SK-N-MC (cell line): ENCODE data around the gene HDLBP.

ENCODE experiments used
- EZH2 ChIP-seq: fragments of 200-600 bp; sonication (generic); IDR thresholded peaks from one replicate; pipeline ENCODE4 v1.6.1; 2017; ENCODE audit warnings: antibody characterized with exemption
- FOXP2 ChIP-seq: optimal IDR thresholded peaks from 2 replicates; pipeline ENCODE3; 2011; ENCODE audit warnings: mild to moderate bottlenecking, moderate library complexity; ENCODE audit not compliant: insufficient read depth; ENCODE audit errors: extremely low read length, control extremely low read depth
- POLR2AphosphoS5 ChIP-seq: IDR thresholded peaks from 2 replicates; pipeline ENCODE4 v1.6.1; 2012; ENCODE audit warnings: mild to moderate bottlenecking, low read depth, low read length, borderline replicate concordance

- TF ChIP-seq POLR2AphosphoS5 (no peak), EZH2 (no peak), FOXP2 (no peak)
Observed at GRCh38 chr2:241199897-241200821, 115.3 kb downstream of the HDLBP start.
